ENCODE data around the gene TAC3.
"Not testable (repeated sequence)": the region's sequence is repeated elsewhere in the genome, so short reads cannot be mapped to it uniquely, and the experiment has no call there.

TAC3 gene

GRCh38 chr12:57039016-57039798 lies 22.9 kb upstream of the TAC3 start:
- FAIRE-seq (no peak), DNase-seq (ENCODE audit: insufficient read length, low spot score) (no peak)

GRCh38 chr12:57037264-57037663 lies 20.9 kb upstream of the TAC3 start:
- DNase-seq (ENCODE audit: insufficient read length, low spot score) (no peak), FAIRE-seq (no peak)

GRCh38 chr12:57033431-57033830 lies 17.1 kb upstream of the TAC3 start:
- DNase-seq (ENCODE audit: insufficient read length, low spot score) (no peak), FAIRE-seq (no peak)

DNA sequence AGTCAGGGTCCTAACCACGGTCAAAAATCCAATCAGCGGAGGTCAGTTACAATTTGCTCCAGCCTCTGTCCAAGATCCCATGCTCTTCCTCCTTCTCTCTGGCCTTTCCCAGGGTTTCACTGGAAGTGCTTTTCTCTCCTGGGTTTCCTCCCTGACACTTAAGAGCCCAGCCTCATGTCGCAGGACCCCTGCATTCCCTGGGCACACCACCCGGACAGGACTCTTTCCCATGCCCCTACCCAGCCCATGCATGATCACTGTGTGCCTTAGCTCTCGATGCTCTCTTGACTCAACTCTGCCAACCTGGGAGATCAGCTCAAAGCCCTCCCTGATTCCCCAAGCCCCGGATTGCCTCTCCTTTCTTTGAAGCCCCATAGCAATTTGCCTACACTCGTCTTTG lies 15.5 kb upstream of the TAC3 start:
- DNase-seq (ENCODE audit: insufficient read length, low spot score) (no peak), FAIRE-seq (no peak)

DNA sequence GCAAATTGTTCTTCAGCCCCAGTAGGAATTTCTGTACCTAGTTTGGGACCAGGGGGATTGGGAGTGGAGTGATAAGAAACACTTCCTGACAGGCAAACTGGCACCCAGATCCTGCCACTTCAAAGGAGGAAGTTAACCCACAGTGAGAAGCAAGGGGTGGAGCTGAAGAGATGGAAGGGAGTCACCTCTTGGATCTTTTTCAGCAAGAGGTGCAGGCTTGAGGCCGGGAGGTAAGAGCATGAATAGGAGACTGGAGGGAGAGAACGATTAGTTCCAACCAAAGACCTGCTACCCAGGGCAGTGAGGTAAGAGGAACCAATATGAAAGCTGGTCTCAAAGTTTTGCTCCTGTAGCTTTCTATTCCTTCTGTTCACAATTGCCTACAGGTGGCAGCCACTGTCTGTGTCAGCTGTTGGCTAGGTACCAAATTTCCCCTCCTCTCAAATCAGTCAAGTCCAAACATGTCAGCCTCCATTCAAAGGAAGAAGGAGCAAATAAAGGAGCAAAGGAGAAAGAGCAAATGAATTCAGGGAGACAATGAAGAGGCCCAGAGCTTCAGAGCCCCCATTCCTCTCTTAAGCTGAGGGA lies 14.9 kb upstream of the TAC3 start:
- DNase-seq (ENCODE audit: insufficient read length, low spot score), result peak; percentile 33
- peak; percentile 74 for FAIRE-seq

GRCh38 chr12:57029457-57029856 lies 13.1 kb upstream of the TAC3 start:
- DNase-seq (ENCODE audit: insufficient read length, low spot score), result no peak
- FAIRE-seq, result no peak

GRCh38 chr12:57027805-57028153 lies 11.4 kb upstream of the TAC3 start:
- FAIRE-seq (no peak), DNase-seq (ENCODE audit: insufficient read length, low spot score) (no peak)

- FAIRE-seq (no peak), DNase-seq (ENCODE audit: insufficient read length, low spot score) (no peak)
Observed at GRCh38 chr12:57027011-57027804, 10.9 kb upstream of the TAC3 start.

DNA sequence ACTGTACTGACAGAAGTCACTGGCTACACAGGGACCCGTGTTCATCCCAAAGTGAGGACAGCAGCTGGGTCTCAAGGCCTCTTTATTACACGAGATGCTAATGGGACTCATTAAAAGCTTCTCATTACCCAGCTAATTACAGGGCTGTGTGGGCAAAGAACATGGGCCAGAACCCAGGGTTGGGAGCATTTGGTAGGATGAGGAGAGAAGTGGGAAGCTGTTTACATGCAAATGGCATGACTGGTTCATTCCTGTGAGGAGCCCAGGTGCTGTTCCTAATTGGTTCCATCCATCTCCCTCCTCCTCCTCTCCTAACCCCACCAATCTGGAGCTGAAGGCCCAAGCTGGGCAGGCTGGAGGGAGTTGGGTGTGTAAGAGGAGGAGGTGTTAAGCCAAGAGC lies 8.9 kb upstream of the TAC3 start:
- FAIRE-seq, result no peak
- no peak for DNase-seq (ENCODE audit: insufficient read length, low spot score)

DNA sequence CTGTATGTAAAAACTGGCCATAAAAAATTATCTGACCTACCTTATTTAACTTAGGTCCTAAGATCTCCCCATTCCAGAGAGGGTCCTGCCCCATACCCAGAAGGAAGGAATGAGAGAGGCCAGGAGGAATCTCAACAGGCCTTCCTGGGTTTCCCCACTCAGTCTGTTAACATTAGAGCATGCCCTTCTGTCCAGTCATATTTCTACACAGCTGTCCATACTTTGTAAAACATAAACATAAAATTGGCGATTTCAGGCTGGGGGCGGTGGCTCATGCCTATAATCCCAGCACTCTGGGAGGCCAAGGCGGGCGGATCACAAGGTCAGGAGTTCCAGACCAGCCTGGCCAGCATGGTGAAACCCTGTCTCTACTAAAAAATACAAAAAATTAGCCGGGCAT lies 6.0 kb upstream of the TAC3 start:
- not testable (repeated sequence) for FAIRE-seq; DNase-seq (ENCODE audit: insufficient read length, low spot score)

GRCh38 chr12:57019983-57020719 lies 3.8 kb upstream of the TAC3 start:
- FAIRE-seq (no peak), DNase-seq (ENCODE audit: insufficient read length, low spot score) (no peak)

DNA sequence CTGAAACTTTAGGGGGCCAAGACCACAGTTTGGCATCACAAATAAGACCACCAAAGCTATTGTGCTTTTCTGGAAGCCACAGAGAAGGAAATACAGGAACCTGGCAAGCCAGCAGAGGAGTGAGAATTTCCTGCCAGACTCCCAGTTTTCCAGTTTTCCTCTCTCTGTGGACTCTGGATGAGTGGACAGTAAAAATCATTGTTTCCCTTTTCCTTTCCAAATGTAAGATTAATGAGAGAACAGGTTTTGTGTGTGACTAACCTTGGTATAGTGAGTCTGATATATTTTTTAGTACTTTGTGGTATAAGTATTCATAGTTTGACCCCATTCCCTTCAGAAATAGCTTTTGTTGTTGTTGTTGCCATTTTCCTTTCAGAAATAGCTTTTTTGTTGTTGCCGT lies 2.6 kb upstream of the TAC3 start:
- FAIRE-seq (no peak), DNase-seq (ENCODE audit: insufficient read length, low spot score) (no peak)

- not testable (repeated sequence) for FAIRE-seq
Observed at GRCh38 chr12:57018353-57018752, 2.0 kb upstream of the TAC3 start.

DNA sequence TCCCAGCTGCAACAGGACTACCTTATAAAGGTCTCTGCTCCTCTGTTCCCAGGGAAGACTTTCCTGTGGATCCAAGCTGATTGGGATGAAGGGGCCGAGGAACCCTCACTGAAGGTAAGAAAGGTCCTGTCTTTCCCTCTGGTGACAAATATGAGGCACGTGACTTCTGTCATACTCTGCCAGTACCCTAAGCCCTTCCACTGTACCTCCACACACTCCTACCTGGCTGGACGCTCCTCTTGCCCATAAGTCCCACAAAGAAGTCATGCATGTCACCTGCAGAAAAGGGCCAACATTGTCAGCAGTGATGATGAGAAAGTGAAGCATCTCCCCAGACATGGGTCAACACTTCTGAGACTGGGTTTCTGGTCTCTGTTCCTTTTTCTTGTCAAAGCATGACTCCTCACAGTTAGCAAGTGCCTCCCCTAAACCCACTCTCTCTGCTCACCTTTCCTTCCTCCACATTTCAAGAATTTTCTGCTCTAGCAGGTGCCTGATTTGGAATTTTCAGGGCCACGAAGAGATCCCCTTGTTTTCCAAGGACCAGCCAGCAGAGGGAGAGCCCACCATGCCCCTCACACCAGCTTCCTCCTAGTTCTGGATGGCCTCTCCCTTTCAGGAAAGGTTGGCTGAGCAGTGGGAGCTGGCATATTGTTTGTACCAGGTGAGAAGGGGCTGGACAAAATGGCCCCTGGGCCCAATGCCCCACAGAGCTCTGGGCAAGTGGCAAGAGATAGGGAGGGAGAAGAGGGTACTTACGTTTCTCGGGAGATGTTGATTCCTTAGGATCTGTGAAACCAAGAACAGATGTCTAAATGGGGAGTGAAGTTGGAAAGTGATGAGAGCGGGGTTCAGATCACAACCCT lies 3.5 kb downstream of the TAC3 start:
- peak; percentile 91 for FAIRE-seq
- DNase-seq (ENCODE audit: insufficient read length, low spot score), result peak; percentile 54

More at GRCh38 chr12:57018353-57018752, 2.0 kb upstream of the TAC3 start:
- DNase-seq (ENCODE audit: insufficient read length, low spot score), result not testable (repeated sequence)

GRCh38 chr12:57011438-57012424 lies 4.6 kb downstream of the TAC3 start:
- DNase-seq (ENCODE audit: insufficient read length, low spot score) (no peak), FAIRE-seq (peak; percentile 42)

DNA sequence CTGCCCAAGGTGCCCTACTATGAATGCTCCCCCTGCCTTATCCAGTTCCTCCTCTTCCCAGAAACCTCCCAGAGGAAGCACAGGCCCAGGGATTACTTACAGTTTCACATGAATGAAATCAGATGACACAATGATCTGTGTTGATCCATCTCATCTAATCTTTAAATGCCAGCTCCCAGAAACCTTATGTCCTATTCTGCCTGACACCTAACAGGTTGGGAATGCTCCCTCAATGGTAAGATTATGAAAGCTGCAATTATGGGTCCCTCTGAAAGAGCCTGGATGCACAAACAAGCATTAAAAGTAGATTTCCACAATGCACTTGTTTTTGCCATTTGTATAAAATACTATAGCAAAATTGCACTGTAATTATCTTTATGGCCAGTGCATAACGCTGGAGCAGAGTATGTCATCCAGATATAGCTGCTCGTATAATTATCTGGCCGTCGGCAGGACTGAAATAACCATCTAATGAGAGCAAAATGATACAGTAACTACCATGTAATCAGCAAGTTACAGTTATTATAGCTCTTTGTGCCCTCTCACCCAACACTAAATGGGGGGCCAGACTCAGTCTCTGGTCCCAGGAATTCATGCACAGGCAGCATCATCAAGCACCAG lies 5.6 kb downstream of the TAC3 start:
- no peak for DNase-seq (ENCODE audit: insufficient read length, low spot score)
- FAIRE-seq, result no peak

- FAIRE-seq, result no peak
Observed at GRCh38 chr12:57009949-57010626, 6.2 kb downstream of the TAC3 start.

DNA sequence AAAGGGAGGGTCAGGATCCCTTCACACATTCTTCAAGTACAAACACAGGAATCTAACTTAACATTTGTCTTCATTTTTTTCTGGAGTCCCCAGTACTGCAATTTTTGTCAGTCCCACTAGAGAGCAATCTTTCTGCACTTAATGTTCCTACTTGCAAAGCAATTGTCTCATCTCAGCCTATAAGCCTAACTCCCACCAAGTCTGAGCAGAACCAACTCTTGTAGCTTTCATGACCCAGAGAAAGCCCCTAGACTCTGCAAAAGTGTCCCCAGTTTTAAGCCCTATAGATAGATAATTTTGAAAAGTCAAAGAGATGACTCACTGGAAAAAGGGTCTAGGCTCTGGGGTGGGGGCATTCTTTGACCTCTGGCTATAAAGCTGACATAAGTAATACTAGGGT lies 8.2 kb downstream of the TAC3 start:
- peak; percentile 73 for FAIRE-seq
- peak; percentile 45 for DNase-seq (ENCODE audit: insufficient read length, low spot score)

More at GRCh38 chr12:57009949-57010626, 6.2 kb downstream of the TAC3 start:
- no peak for DNase-seq (ENCODE audit: insufficient read length, low spot score)

All from GM19239 (cell line).